Fibroblast of the conjunctiva (primary cell): ENCODE measurements around the gene CDKL4.
"Not testable (repeated sequence)": the region's sequence is repeated elsewhere in the genome, so short reads cannot be mapped to it uniquely, and the experiment has no call there.

Source experiments
- DNase-seq: peaks from one replicate; pipeline ENCODE4 v3.0.0-alpha.2; 2010; ENCODE audit warnings: low read depth

CDKL4 gene

DNA sequence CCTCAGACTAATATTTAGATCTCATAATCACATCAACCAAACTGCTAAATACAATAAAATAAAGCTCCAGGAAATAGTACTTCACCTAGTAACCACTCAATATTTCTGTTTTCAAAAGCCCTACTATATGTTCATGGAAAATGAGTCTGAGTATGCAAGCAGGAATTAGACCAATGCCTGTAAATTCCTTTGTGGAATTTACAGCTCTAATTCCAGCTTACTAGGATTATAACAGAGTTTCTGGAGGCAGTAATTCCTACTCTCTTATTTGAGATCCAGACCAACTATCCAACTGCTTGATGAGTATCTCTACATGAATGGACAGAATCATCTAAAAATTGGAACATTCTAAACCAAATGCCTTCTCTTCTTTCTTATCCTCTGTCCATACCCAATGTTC, 11.6 kb downstream of the CDKL4 start:
- DNase-seq: no peak

DNA sequence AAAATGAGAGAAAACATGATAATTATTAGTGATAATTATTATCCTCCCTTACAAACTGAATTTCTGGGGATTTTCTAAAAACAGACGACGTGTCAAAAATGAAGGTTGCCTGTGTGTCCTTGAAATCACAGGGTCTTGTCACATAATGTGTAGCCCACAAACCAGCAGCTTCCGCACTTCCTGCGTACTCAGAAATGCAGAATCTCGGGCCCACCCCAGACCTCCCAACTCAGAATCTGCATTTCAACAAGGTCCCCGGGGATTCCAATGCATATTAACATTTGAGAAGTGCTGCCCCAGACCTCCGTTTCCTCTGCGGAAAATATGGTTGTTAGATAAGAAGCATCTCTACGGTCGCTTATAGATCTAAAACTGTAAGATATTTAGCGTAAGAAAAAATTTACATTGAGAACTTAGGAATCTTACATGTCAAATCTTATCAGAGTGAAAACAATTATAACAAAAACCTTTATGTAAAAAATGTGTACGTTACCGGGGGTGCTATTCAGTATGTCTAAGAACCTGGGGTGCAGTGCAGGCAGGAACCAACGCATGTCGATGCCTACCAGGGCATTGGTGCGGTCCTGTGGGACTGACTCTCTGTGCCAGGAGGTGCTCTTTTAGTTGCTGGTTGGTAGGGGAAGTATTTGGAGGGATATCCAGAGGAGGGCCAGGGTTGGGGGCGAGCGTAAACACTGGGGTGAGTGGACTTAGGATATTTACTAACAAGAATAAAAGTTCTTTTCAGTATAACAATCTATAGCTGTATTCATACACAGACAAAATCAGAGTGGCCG, 15.2 kb downstream of the CDKL4 start:
- DNase-seq: no peak

DNA sequence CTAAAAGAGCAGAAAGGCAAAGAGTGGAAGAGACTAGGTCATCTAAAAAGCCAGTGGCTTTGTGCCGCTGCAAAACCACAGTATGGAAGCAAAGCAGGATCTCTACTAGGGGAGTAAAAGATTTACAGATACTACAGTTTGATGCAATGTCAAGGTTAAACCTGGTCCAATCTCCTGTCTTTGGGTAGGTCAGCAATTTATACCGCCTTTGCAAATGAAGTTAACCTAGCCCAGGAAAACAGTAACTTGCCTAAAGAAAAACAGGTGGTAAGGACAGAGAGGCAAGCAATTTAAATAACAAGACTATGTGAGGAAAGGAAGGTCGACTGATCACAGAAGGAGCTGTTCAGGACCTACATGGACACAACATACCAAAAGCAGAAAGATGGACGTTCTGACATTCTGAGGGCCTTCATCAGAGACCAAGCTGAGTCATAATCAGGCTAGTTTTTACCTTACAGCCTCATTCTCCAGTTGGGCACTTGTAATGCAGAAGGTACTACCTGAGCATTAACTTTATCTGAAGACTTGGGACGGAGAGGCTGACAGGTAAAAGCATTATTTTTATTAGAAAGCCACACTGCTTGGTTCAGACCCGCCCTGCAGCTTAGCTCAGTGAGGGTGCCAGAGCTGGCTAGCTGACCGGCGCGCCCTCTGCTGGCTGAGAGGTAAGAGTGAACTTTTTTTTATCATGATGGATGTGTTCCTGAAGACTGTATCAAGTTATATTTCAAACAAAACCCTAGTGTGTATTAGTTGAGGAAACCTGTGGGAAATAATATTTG, 15.9 kb downstream of the CDKL4 start:
- peak; percentile 78 for DNase-seq

DNA sequence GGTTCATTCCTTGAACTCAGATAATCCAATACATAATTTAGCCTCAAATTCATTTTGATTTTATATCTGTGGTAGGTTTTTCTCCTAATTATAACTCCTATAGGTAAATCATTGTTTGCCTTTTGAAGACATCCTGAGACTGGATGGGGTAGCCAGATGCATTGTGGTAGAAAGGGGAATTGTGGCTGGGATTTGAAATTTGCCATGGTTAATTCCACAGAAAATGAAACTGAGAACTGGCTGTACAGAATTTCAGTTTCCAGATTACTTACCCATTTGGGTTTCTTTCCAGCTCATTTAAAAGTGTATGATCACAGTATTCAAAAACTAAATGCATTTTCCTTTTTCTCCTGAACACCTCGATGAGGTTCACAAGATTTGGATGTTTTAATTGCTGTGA, 18.2 kb downstream of the CDKL4 start:
- no peak for DNase-seq

DNA sequence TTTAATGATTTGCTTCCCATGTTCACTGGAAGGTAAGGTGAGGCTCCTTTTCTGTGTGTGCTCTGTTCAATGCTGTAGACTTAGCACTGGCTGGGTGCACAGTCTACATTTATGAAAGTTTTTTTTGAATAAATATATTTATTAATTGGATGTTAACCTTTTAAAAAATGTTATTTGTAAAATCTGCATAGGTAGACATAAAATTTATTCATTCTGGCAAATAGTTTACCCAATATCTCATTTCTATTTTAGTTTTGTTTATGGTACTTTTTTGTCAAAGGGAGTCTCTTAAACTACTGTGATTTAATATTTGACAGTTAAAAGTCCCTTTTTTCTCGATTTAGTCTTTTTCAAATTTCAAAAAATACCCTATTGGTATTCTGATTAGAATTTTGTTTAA, 19.9 kb downstream of the CDKL4 start:
- DNase-seq: no peak

DNA sequence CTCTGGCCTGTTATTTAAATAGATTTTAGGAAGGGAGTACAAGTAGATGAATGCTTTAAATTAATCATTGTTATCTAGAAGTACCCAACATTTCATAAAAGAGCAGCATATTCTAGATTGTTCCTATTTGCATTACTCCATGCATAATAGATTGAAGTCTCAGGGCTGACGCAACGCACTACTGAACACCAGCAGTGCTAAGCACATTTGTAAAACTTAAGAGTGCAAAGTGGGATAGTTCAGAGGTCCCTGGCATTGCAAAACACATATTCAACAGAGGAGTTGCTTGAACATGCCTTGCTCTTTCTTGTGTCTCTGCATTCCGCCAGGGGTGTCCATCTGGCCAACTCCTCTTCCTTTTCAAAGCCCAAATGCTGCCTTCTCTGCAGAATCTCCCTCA, 22.3 kb downstream of the CDKL4 start:
- no peak for DNase-seq

DNA sequence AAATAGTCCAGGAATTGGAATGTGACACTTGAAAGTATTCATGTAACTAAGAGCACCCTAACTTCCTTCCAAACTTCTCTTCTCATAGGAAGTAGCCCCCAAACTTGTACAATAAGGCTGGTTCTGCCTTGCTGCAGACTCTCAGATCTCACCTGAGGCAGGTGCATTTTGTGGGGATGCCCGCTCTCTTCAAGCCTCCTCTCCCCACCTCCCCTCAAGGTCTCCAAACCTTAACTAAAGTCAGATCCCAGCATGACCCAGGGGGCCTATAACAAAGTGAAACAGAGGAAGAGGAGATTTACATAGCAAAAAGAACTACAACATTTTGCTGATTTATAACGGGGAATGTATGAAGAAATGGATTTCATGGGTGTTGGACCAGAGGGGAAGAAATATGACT, 23.6 kb downstream of the CDKL4 start:
- no peak for DNase-seq

DNA sequence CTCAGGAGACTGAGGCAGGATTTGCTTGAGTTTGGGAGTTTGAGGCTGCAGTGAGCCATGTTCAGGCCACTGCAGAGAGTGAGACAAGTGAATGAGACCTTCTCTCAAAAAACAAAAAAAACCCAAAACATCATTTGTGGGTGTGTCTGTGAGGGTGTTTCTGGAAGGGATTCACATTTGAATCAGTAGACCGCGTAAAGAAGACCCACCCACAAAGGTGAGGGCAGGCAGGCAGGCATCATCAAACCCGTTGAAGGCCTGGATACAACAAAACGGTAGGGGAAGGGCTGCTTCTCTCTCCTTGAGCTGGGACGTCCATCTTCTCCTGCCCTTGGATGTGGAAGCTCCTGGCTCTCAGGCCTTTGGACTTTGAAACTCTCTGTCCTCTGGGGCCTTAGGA, 25.4 kb downstream of the CDKL4 start:
- no peak for DNase-seq

DNA sequence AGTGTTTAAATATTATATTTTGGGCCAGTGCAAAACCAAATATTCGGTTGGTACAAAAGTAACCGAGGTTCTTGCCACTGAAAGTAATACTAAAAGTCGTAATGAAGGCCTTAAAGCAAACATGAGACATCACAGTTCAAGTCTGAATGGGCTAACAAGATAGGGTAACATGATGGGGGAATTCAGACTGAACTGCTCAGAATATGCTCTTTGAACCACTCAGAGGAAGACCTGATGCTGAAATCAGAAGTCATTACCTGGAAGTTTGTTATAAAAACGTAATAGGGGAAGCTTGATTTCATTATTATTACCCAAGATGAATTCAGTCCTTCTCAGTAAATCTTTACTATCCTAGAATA, 26.6 kb downstream of the CDKL4 start:
- DNase-seq: no peak

DNA sequence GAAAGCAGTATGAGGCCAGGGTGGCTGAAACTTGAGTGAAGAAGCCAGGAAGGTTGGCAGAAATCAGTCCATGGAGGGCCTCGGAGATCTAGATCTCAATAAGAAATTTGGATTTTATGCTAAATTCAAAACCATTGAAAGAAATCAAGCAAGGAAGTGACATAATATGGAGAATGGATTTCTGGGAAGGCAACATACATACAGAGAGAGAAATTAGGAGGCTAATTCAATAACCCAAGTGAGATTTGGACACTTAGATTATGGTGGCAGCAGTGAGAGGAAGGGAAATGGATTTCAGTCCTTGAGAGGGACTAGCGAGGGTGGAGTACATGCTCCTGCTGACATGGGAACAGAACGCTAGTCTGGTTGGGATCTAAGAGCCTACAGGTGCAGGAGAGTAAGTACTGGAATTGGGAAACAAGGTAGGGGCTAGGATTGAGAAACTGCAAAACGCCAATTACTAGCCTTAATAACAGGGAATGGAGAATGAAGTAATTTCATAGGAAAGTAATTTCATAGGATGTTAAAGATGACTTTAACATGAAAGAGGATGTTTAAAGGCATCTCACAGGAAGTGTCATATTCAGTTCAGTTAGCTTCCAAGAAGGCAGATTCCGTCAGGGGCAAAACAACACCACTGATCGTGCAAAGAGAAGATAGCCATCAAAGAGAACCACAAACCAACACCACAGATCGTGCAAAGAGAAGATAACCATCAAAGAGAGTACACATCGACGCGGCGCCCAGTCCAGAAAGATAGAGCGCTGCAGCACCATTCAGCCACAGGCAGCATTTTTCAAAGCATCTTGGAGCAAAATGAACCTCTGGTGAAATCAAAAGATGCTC, 27.2 kb downstream of the CDKL4 start:
- no peak for DNase-seq

DNA sequence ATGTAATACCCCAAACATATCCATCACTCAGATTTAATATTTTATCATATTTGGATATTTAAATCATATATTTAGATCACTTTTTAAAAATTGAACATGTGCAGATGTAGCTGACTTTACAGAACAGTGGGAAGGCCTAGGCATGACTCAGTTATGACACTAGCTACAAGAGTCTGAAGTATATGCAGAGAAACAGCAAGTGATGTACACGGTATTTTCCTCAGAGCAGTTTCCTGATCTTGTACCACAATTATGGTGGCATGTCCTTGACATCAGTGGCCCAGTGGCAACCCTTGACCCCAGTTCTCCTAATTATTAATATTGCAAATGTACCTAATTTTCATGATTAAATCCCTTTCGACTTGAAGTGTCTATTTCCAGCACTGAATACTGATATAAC, 28.2 kb downstream of the CDKL4 start:
- DNase-seq: no peak

DNA sequence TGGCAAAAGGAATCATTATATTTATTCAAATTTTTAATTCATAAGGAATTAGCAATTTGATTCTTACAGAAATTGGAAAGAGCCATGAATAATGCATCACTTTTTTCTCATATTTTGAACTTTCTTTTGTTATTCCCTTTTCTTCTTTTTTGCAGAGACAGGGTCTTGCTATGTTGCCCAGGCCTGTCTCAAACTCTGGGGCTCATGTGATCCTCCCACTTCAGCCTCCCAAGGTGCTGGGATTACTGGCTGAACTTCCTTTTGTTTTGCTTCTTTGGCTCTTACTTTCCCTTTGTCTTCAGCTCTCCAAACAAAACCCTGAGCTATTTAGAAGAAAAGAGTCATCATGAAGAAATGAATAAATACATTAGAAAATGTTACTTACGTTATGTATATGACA, 30.8 kb downstream of the CDKL4 start:
- no peak for DNase-seq

DNA sequence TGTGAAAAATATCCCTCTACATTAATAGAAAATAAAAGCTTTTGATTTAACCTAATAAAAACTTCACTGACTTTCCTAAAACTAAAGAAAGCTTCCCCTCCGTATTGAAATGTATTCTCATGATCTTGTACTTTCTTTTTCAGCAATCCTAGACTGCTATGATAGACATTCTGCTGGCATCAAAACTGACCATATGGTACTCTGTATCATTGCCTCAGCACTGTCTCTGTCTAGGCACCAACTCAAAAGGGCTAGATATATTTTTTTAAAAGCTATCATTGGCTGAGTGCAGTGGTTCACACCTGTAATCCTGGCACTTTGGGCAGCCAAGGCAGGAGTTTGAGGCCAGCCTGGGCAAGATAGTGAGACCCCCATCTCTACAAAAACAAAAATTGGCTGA, 32.9 kb downstream of the CDKL4 start:
- DNase-seq: no peak

DNA sequence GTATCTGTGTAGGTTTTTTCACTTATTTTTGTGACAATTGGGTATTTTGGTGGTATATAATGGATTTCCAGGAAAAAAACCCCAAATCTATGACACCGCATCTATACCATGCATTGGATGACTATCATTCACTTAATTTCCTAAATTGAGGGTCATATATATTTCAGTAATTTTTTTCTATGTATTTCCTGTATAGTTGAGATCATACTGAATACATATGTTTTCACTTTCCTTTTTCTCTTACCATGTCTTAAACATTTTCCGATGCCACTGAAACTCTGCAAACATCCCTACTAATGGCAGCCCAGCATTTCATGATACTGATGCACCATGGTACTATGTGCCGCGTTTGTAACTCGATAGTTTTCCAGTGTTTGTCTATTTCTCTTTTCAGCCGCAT, 40.4 kb downstream of the CDKL4 start:
- no peak for DNase-seq

DNA sequence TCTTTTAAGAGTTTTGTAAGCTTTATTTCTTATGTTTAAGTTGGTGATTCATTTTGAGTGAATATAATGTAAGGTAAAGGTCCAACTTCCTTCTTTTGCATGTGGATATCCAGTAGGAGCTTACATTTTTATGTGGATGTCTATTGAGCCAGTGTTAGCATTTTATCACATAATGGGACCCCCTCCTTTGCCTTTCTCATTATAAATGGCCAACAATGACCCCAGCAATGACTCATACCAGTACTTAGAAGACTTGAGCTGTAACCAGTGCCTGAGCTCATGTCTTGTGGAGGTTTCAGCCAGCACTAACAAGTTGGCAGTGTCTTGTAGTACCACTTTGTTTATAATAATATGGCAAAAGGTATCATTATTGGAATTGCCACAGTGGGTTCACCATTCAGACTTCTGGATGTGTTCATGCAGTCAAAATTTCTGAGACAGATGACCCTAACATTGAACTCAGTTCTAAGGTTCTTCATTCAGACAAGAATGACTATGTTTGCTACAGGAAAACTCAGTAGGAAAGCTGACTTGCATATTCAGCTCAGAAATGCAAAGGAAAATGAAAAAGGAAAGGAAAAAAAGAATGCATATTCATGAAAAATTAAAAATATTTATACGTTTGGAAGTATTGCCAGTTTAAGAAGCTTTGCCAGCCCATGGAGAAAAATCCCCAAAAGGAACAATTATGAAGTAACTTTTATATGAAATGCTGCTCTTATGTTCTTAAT, 41.0 kb downstream of the CDKL4 start:
- DNase-seq: no peak

DNA sequence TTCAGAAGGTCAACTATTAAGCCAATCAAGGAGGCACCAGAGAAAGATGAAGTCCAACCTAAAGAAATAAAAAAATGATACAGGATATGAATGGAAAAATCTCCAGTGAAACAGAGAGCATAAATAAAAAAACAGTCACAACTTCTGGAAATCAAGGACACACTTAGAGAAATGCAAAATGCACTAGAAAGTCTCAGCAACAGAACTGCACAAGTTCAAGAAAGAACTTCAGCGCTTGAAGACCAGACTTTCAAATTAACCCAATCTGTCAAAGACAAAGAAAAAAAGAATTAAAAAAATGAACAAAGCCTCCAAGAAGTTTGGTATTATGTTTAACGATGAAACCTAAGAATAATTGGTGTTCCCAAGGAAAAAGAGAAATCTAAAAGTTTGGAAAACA, 46.8 kb downstream of the CDKL4 start:
- not testable (repeated sequence) for DNase-seq

DNA sequence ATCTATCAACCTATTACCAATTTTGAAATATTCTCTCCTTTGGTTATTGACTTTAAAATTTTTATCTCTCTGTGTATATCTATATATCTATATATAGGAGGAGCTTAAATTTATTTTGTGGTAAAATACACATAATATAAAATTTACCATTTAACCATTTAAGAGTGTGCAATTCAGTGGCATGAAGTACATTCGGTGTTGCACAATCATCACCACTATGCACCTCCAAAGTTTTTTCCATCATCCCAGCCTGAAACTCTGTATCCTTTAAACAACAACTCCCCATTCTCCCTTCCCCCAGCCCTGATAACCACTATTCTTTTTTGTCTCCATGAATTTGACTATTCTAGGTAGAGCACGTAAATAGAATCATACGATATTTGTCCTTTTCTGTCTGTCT, 49.1 kb downstream of the CDKL4 start:
- no peak for DNase-seq

DNA sequence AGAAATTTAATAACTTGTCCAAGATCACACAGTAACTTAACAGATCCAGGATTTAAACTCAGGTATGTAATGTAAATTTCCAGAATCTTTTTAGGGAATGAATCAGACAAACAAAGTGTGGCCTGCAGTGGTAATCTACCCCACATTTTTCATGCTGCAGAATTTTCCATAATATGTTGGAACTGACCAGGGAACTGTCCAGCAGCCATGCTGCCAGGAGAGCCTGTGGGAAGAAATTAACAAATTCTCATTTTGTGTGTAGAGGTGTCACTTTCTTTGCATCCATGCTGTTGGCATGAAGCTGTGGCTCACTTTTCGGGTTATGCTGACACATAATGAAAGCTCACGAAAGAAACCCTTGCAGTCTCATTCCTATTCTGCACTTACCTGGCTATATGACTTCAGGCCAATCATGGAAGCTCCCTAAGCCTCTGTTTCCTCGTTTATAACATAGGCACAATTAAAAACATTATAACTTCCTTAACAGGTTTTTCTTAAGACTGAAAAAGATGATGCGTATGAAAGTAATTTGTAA, 54.7 kb downstream of the CDKL4 start:
- no peak for DNase-seq

DNA sequence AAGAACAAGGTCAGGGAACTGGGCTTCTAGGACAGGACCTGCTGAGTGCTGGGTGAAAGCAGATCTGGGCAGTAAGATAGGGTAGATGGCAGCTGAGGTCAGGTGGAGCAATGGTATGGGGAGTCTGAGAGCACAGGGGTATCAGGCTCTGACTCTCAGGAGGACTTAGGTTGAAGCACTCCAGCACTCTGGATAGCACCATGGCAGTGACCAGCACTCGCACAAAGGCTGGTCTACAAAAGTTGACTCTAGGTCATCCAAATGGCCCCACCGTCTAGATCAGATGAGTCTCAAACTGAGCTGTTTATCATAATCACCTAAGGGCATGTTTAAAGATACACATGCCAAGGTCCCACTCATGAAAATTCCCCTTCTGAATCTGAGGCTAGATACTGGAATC, 60.1 kb downstream of the CDKL4 start:
- DNase-seq: no peak

DNA sequence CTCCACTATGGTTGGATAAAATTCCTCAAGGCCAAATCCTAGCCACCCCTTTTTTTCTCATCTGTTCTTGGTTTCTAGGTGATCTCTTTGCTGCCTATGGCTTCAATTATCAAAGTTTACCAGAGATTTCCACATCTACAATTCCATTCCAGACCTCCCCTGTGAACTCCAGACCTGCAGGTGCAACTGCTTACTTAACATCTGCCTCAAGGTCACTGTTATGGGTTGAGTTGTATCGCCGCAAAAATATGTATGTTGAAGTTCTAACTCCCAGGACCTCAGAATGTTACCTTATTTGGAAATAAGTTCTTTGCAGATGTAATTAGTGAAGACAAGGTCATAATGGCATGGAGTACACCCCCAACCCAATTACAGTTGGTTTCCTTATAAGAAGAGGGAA, 62.5 kb downstream of the CDKL4 start:
- DNase-seq: no peak

DNA sequence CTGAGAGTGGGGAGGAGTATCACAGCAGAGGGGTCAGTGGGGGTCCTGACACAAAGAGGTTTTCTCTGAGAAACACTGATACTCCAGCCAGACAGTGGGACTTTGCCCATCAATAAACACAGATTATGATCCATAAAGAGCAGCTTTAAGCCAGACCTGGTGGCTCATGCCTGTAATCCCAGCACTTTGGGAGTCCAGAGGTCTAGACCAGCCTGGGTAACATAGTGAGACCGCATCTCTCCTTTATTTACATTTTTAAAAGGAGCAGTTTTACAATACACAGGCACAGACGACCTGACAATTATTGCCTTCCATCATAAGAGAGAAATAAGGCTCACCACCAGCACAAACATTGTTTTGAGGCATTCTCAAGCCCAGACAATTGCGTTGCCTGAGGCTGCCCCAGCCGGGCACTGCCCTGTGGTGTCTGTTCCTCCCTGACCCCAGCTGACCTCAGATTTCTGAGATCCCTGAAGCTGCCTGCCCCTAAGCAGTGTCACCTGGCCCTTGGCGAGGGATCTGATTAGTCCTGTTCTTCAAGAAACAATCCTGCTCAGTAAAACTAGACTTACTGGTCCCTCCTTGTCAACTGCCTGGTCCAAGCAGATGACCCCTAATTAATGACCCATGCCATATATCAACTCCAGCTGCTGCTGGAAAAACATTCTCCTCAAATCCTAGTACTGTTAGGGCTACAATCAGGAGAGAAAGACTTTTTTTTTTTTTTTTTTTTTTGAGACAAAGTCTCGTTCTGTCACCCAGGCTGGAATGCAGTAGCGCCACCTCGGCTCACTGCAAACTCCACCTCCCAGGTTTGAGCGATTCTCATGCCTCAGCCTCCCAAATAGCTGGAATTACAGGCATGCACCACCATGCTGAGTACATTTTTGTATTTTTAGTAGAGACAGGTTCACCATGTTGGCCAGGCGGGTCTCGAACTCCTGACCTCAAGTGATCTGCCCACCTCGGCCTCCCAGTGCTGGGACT, 63.5 kb downstream of the CDKL4 start:
- DNase-seq: no peak
